ENCODE results near the gene ZNF503.
"Not testable (repeated sequence)": the region's sequence is repeated elsewhere in the genome, so short reads cannot be mapped to it uniquely, and the experiment has no call there.

Gene ZNF503

GRCh38 chr10:75395066-75395931, 6.3 kb downstream of the ZNF503 start:
- peak; percentile 40 to 48 for DNase-seq

DNA sequence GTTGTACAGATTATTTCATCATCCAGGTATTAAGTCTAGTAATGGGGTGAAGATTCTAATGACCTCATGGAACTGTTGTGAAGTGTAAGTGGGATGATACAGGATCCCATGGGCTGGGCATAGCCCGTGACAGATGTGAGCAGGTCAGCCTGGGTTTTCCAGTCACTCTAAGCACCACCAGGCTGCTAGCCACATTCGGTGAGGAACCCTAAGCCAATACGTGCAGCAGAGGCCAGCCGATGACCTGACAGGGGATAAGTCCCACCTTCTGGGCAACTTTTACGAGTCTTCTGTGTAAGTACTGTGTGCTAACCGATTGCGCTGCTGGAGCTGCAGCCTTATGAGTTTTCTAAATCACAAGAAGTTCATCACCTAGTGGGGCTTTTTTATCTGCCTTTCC, 7.3 kb downstream of the ZNF503 start:
- no peak for DNase-seq

GRCh38 chr10:75392744-75393143, 8.8 kb downstream of the ZNF503 start:
- DNase-seq: no peak

DNA sequence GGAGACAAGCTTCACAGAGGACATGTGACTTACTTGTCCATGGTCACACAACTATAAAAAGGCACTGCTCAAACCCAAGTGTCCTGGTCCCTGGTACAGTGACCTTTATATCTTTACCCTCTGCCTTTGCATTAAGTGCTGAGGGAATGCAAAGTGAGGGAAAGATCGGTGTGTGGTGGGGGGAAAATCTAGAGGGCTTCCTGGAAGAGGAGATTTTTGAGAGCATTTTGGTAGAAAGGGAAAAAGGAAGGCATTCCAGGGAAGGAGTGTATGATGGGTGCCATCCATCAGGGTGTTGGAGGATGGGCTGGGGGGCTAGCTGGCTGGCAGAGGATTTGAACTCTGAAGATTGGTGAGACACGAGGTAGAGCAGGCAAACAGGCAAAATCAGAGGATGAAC, 9.3 kb downstream of the ZNF503 start:
- no peak for DNase-seq

DNA sequence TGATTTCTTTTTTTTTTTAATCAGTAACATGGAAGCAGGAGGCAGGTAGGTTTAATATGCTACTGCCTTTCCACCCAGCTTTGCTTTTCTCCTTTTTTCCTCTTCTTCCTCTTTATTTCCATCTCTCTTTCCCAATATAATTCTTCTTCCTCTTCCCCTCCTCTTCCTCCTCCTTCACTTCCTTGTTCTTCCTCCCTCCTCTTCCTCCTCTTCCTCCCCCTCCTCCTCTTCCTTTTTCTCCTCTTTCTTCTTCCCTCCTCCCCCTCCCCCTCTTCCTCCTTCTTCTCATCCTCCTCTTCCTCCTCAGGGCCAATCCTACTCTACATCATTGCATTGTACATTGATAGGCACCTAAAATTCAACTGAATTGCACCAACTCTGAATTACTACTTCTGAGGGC, 11.4 kb downstream of the ZNF503 start:
- no peak for DNase-seq

DNA sequence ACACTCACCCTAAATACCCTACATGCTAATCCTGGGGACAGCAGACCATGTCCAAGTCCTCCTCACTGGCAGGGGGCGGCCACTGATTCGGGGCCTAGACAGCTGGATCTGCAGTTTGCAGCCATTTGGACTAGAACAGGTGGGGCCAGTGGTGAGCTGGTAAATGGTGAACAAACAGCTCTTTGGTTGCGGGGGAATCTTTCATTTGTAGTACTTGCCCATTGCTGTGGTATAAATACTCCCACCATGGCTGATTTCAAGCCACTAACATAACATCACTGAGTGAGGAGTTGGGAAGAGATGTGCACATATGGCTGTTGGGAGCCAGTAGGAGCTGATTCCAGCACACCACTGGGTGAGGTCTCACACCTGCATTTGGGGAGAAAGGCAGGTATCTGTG, 13.5 kb downstream of the ZNF503 start:
- no peak for DNase-seq

DNA sequence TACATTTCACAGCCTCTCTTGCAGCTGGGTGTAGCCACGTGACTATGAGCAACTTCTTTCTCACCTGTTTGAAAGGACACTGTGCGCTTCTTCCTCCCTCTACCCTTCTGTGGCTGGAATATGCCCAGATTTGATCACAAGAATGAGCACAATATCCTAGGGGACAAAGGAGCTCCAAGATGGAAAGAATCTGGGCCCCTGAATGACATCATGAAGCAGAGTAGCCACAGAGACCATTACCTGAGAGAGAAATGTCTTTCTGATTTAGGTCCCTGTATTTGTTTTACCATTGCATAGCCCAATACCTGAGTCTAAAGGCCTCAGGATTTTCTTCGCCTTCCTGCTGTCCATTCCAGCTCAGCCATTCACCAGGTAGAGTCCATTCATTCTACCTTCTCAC, 15.4 kb downstream of the ZNF503 start:
- DNase-seq: no peak

DNA sequence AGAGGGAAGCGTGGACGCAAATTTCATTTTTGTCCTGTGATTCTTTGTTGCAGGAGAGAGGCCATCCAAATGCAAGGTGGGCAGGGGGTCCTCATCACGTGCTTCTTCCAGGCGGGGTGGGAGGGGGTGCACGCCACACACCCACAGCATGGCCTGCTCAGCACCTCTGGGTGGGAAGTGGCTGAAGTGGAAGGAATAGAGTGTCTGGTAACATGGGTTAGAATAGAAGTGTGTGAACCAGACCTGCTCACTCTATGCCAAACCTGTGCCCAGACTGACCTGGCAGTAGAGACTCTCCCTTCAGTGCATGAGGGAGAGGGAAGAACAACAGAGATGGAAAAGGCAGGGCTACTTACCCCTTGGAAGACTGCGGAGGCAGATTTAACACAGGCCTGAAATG, 21.7 kb downstream of the ZNF503 start:
- DNase-seq: no peak

- DNase-seq: no peak
These were observed 22.3 kb downstream of the ZNF503 start for GRCh38 chr10:75379212-75379724.

GRCh38 chr10:75378379-75378778, 23.2 kb downstream of the ZNF503 start:
- no peak for DNase-seq

GRCh38 chr10:75377869-75378268, 23.7 kb downstream of the ZNF503 start:
- DNase-seq: no peak

GRCh38 chr10:75375838-75376237, 25.7 kb downstream of the ZNF503 start:
- DNase-seq: no peak

GRCh38 chr10:75371010-75371409, 30.6 kb downstream of the ZNF503 start:
- DNase-seq: no peak

GRCh38 chr10:75369838-75370237, 31.7 kb downstream of the ZNF503 start:
- not testable (repeated sequence) for DNase-seq

DNA sequence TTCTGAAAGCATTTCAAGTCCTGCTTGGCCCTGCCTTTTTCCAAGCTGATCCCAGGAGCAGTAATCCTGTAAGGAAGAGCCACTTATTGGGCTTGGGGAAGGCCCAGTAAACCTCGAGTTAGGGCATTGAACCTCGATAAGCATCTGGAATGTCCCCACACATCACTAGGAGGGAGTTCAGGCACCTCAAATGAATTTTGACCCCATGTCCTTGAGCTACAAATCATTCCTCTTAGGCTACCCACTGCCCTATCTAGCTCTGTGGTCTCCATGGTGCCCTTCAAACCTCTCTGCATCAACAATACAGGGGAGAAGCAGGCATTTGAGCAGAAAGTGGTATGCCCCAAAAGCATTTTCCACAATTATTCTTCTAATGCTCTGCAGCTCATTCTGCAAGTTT, 33.7 kb downstream of the ZNF503 start:
- no peak for DNase-seq

DNA sequence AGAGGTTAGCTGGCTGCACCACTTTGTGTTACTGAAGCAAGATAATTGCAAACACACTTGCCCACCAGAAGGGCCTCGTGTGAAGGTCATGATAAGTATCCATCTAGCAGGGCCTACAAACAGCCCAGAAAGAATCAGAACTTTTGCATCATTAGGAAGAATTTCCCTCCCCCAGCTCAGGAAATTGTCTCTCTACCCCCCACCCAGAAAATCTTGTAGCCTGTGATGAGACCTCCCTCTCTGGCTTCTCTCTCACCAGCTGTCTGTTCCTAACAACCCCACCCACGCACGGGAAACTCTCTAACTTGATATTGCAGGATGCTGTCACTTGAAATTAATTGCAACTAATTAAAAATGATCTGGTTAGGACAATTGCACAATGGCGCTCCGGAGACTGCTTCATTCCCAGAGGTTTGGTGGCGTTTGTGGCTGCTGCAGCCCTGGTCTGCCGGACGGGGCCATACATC, 34.5 kb downstream of the ZNF503 start:
- no peak for DNase-seq

- DNase-seq: no peak
These were observed 38.1 kb downstream of the ZNF503 start for GRCh38 chr10:75363431-75363830.

DNA sequence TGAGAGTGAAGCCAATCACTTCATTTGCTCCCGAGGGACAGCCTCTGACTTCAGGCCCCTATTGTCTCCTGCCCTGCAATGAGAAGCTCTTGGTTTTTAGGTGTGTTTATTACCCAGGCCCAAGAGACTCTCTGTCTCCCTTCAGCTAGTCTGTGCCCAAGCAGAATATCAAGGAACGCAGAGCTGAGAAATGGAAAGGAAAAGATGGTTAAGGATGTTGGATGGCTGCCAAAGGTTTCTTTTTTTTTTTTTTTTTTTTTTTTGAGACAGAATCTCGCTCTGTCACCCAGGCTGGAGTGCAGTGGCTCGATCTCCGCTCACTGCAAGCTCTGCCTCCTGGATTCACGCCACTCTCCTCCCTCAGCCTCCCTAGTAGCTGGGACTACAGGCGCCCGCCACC, 41.7 kb downstream of the ZNF503 start:
- DNase-seq: not testable (repeated sequence)

GRCh38 chr10:75358835-75359421, 42.6 kb downstream of the ZNF503 start:
- no peak for DNase-seq

DNA sequence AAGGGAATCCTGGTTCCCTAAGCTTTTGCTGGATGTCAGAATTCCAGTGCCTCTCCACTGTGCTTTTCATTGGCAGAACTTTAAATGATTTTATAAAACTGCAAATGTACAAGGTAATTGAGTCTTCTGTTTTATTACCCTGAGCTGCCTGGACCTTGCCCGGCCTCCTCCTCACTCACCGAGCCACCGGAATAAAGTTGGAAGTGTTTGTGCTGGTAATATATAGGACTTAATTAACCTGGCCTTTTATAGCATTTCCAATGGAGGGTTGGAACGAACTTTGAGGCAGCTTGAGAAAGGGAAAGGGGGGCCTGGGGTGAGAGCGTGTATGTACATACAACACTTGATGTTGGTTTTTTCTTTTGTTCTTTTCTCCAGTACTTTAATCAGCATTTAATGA, 43.4 kb downstream of the ZNF503 start:
- DNase-seq: no peak

- DNase-seq: no peak
These were observed 44.1 kb downstream of the ZNF503 start for GRCh38 chr10:75357500-75357899.

GRCh38 chr10:75356484-75356883, 45.1 kb downstream of the ZNF503 start:
- no peak for DNase-seq

- DNase-seq: no peak
These were observed 45.9 kb downstream of the ZNF503 start for GRCh38 chr10:75355706-75356105.

DNA sequence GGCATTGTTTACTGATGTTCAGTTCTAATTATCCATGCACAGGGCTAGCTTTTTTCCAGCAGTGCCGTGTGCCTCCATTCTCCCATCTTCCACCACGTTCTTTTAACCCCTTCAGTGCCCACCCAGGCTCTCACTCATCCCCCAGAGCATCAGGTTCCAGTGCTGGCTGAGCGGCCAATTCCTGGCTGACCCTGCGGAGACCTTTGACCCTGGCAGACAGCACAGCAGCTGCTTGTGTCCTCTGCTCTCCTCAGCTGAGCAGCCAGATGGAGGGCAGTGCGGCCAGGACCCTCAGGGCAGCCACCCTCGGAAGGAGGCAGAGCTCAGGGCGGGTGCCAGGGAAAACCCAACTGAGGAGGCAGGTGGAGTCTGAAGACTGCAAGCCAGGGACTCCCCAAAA, 48.4 kb downstream of the ZNF503 start:
- DNase-seq: no peak
